ENCODE data around the gene CTDSPL2.
"Not testable (repeated sequence)": the region's sequence is repeated elsewhere in the genome, so short reads cannot be mapped to it uniquely, and the experiment has no call there.

GRCh38 chr15:44453578-44454283, 26.3 kb downstream of the CTDSPL2 start:
- TF ChIP-seq POLR2A, EP300 (IDR thresholded peaks at IDR 0.05): not testable (repeated sequence)
- TF ChIP-seq, protein P1, sequence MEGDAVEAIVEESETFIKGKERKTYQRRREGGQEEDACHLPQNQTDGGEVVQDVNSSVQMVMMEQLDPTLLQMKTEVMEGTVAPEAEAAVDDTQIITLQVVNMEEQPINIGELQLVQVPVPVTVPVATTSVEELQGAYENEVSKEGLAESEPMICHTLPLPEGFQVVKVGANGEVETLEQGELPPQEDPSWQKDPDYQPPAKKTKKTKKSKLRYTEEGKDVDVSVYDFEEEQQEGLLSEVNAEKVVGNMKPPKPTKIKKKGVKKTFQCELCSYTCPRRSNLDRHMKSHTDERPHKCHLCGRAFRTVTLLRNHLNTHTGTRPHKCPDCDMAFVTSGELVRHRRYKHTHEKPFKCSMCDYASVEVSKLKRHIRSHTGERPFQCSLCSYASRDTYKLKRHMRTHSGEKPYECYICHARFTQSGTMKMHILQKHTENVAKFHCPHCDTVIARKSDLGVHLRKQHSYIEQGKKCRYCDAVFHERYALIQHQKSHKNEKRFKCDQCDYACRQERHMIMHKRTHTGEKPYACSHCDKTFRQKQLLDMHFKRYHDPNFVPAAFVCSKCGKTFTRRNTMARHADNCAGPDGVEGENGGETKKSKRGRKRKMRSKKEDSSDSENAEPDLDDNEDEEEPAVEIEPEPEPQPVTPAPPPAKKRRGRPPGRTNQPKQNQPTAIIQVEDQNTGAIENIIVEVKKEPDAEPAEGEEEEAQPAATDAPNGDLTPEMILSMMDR (IDR thresholded peaks at IDR 0.05), result not testable (repeated sequence)

Measured in tibial nerve (tissue), 4 donors.